GM19240 (cell line): ENCODE results near the gene CASK.
A peak's percentile ranks its signal among the peaks of the same experiment; 100 is the strongest.
"Not testable (repeated sequence)": the region's sequence is repeated elsewhere in the genome, so short reads cannot be mapped to it uniquely, and the experiment has no call there.

Experiments
- DNase-seq: peaks from one replicate; pipeline ENCODE4 v3.0.0; 2011; ENCODE audit warnings: low spot score; ENCODE audit not compliant: insufficient read length

CASK gene

GRCh38 chrX:41733939-41734338 is 189.4 kb downstream of the CASK start:
- DNase-seq: peak; percentile 24

DNA sequence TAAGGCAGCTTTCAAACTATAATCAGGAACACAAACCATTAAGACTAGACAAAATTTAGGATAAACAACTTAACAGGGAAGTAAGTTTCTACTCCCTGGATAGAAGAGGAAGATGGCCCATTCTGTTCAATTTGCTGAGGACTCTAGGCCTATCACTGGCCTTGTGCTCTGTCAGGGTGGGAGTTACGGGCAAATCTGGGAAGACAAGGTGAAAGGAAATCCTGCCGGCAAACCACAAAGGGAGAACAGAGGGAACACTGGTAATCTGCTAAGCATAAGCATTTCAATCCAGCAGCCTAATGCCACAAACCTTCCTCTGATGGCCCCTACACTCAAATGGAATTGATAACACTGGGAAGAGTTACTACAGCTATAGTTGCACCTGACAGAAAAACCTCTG is 191.1 kb downstream of the CASK start:
- DNase-seq: no peak

DNA sequence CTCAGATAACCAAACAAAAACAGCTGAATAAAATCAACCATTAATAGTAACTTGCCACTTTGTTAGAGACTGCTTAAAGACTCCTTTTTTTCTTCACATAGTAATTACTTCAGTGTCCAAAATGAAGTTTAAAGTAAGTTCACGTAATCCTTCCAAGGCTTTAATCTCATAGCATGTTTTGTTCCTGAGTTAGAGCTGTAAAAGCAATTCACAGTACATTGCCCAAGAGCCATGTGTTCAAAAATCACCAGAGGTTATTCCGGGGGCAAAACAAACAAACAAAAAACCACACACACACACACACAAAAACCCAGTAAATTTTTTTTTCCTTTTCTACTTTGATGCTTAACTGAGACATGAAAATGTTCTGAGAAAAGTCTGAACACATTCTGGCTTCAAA is 193.3 kb downstream of the CASK start:
- no peak for DNase-seq

GRCh38 chrX:41728125-41728524 is 195.2 kb downstream of the CASK start:
- no peak for DNase-seq

DNA sequence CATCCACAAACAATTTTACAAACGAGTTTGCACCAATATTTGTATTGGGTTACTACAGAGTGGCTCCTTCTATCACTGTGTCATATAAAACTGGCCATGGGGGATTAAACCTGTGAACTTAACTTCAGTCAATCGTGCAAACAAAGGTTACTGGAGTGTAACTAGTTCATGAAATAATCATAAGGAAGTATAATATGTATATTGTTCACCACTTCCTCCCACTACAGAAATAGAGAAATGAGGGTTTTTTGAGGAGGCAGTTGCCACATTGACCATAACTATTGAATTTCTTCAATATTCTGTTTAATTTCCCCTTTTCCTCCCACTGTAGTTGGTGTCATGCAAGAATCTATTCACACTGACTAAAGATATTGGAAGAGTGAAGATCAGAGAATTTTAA is 199.5 kb downstream of the CASK start, which contains the start of gene GPR82:
GPR82 (plus strand) TSS at position 356 of the 400 bp plus-strand sequence. CDS start 2,846 bp downstream, outside the sequence.
- DNase-seq: no peak

GRCh38 chrX:41722816-41723618 is 200.3 kb downstream of the CASK start:
- DNase-seq: no peak

- no peak for DNase-seq
Measured at GRCh38 chrX:41722214-41722613, 201.1 kb downstream of the CASK start.

DNA sequence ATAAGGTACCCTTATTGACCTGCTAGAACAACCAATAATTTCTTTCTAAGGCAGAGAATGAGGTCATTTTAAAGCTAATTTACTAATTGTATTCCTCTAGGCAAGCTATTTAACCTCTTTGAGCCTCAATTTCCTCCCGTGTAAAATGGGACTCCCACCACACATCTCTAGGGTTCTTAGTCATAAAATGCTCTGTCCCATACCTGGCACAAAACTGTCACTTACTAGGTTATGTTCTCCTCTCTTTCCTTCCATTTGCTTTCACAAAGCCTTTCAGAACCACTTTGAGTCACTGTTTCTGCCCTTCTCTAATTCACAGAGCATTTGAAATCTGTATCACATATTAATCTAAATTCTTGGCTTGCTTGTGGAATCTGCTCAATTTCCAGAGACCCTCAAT is 201.8 kb downstream of the CASK start:
- no peak for DNase-seq

DNA sequence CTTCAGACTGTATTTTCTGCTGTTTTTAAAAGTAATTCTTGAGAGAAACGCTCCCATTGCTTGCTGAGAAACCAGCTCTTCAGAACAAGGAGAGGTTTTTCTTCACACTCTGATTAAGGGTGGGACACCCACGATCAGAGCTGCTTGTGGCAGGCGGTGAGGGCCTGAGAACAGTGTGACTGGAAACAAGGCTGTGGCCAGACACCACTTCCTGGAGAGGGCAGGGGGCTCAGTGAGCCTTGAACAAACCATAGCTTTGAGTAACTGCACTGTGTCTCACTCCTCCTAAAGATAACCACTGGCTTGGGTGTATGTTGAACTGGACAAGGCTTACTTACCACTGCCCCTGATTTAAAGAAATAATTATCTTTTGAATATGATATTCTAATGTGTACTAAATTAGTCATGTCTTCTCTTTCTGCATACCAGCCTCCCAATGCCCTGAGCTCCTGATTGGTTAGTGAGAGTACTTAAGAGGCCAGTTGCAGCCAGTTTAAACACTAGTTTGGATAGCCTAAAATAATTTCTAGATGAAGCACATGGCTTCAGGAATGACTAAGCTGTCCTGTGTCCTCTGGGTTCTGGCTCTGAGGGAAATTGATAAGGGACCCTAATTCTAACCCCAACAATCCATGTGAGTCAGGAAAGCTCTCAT is 203.1 kb downstream of the CASK start:
- DNase-seq: no peak

DNA sequence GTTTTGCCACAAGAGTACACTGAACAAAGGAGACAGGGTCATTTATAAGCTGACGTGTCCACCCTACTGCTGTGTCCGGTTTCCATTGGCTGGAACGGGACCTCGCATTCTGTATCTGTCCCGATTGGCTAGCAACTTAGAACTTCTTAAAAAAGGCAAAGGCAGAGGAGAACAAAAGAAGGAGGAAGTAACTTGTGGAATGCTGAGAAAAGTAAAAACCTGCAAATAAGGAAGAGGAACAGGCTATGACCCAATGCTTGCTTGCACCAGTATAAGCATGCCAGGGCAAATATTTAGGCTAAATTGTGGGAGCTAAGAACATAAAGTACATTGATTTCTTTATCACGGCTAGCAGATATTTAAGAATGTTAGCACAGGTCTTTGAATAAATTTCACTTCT is 203.7 kb downstream of the CASK start:
- not testable (repeated sequence) for DNase-seq

DNA sequence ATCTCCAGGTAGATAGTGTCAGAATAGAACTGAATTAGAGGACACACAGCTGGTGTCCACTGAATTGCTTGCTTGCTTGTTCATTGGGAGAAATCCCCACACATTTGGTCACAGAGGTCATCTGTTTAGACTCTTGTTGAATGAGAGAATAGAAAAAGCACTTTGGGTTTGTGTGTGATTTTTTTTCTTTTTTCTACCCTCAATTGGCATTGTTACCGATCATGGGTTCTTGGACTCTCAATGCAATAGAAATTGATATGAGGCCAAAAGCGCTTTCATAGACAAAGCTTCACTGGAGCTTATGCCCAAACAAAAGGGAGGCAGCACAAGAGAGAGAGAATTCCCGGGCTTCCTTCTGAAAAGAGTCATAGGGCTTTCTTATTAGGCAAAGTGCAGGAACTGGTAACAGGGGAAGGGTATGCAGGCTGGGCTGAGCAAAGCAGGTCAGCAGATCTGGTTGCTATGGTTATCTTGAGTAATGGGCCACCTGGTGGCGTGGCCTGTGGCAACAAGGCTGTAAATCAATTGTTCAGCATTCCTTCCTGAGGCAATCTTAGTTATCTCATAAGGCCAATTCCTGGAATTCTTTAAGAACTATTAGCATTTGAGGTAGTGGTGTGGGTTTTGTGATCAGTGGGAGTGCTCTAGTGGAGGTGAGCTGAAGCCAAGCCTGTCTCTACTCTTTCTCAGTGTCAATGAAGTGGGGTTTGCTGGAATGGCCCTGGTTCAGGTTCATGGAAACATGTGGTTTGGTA is 204.7 kb downstream of the CASK start:
- no peak for DNase-seq

GRCh38 chrX:41716767-41717473 is 206.4 kb downstream of the CASK start:
- no peak for DNase-seq

- no peak for DNase-seq
Measured at GRCh38 chrX:41716222-41716621, 207.1 kb downstream of the CASK start.

- DNase-seq: no peak
Measured at GRCh38 chrX:41711021-41711667, 212.2 kb downstream of the CASK start.

DNA sequence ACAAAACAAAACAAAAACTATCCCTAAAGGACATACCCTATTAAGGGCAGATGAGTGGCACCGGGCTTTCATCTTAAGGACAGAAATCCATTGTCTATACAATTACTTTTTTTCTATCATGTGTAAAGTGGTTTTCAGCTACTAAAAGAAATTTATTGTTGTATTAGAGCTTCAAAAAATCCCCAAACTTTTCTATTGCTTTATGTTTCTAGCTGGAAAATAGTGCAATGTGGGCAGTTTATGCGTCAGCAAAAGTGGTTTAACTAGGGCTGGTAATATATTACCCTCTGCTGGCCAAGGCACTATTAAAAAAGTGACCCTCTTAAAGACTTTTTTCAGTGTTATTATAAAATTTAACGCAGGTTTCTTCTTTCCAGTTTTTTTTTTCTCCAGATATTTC is 214.9 kb downstream of the CASK start:
- DNase-seq: no peak

GRCh38 chrX:41707218-41707617 is 216.1 kb downstream of the CASK start:
- DNase-seq: no peak

- DNase-seq: peak; percentile 19
Measured at GRCh38 chrX:41705680-41706374, 217.5 kb downstream of the CASK start.

DNA sequence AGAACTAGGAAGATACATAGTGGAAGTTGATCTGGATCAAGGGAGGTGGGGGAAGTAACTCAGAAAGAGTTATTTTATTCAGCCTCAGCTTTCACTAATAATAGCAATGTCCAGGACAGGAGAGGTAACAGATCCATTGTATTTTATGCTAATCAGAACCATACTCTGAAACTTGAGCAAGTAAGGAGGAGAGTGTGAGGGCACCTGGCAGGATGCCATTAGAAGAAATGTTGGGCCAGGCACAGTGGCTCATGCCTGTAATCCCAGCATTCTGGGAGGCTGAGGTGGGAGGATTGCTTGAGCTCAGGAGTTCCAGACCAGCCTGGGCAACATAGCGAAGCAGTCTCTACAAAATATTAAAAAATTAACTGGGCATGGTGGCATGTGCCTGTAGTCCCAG is 218.3 kb downstream of the CASK start:
- no peak for DNase-seq

DNA sequence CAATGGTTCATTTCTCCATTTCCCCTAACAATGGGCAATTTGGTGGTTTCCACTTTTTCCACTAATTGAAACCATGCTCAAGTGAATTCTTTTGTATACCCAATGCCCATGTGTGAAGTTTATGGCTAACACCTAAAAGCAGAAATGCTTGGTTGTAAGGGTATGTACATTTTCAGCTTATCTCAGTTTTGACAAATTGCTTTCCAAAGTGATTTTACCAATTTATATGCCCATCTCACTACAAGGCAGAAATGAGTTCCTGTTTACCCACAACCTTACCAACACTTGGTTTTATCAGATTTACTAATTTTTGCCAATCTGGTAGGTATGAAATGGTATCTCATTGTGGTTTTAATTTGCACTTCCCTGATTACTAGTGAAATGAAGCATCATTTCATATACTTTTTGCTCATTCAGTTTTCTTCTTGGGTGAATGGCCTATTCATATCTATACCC is 219.8 kb downstream of the CASK start:
- DNase-seq: no peak

- no peak for DNase-seq
Measured at GRCh38 chrX:41695426-41695825, 227.9 kb downstream of the CASK start.
